Cardiac muscle cell (in vitro differentiated cells and primary cell): ENCODE measurements around the gene PRKCB. TPM values are rescaled to one million over a fixed set of nuclear protein-coding genes. Genes with fewer than 3 reads are reported as not detected.

Source experiments
- DNase-seq, 2 donors: peaks; one replicate each; pipeline versions ENCODE4 v3.0.0 to v3.0.0-alpha.2; 2010 to 2017; ENCODE audit warnings: low read depth in 1 of 2, low spot score in 1 of 2
- H3K27ac ChIP-seq: fragments of 200-600 bp; sonication (generic); 2 replicates; pipeline ENCODE4 v1.5.1; 2016
- H3K27me3 ChIP-seq: fragments of 200-600 bp; sonication (generic); 2 replicates; pipeline ENCODE4 v1.6.0; 2016; ENCODE audit warnings: control low read depth
- H3K36me3 ChIP-seq: fragments of 200-600 bp; sonication (generic); 2 replicates; pipeline ENCODE4 v1.5.1; 2016; ENCODE audit warnings: control low read depth
- H3K4me1 ChIP-seq: fragments of 200-600 bp; sonication (generic); 2 replicates; pipeline ENCODE4 v1.8.1; 2017; ENCODE audit warnings: low read depth, mild to moderate bottlenecking, mixed run types
- H3K4me3 ChIP-seq: fragments of 200-600 bp; sonication (generic); 2 replicates; pipeline ENCODE4 v1.5.1; 2016; ENCODE audit warnings: mild to moderate bottlenecking
- H3K9me3 ChIP-seq: fragments of 200-600 bp; sonication (generic); 2 replicates; pipeline ENCODE4 v1.5.1; 2017; ENCODE audit warnings: low read depth, mild to moderate bottlenecking, control low read depth
- CTCF ChIP-seq: IDR thresholded peaks from 2 replicates; pipeline ENCODE4 v1.5.1; 2012; ENCODE audit warnings: low read depth, mild to moderate bottlenecking, low read length
- polyA plus RNA-seq: library from polyadenylated mRNA; unstranded; fragments of >200 nt; fragmentation: Nextera tagmentation; extraction: Ambion mirVana; gene quantifications from 2 replicates; pipeline ENCODE4 v1.2.1, GENCODE V29; 2016
- total RNA-seq: library from RNA; depleted of rRNA; stranded (reverse); fragments of >200 nt; gene quantifications from 2 replicates; pipeline ENCODE4 v1.2.3, GENCODE V29; 2016

PRKCB gene
- total and polyA plus RNA-seq, 2 experiments from 2014 or later = 0.66 to 1.5 TPM

- peaks cover 27% of the 10 kb centered on the region for H3K27me3 ChIP-seq
- DNase-seq = peak in 1 of 2 donors; percentile 12
- no peak overlapping the region for H3K4me3 ChIP-seq
- TF ChIP-seq CTCF = no peak
- H3K27ac ChIP-seq = no peak overlapping the region
- no peaks in the 10 kb centered on the region for H3K36me3 ChIP-seq
- H3K9me3 ChIP-seq = no peaks in the 10 kb centered on the region
- peaks cover 6% of the 10 kb centered on the region for H3K4me1 ChIP-seq
Observed at GRCh38 chr16:24198807-24199533, 363.2 kb downstream of the PRKCB start.

- Histone ChIP-seq H3K9me3 (no peaks in the 10 kb centered on the region), H3K27me3 (peaks cover 4% of the 10 kb centered on the region), H3K4me3 (no peak overlapping the region), H3K27ac (no peak overlapping the region), H3K4me1 (peaks cover 12% of the 10 kb centered on the region), H3K36me3 (no peaks in the 10 kb centered on the region)
- TF ChIP-seq CTCF = no peak
- no peak for DNase-seq
Observed at GRCh38 chr16:24203675-24204074, 367.9 kb downstream of the PRKCB start.

- TF ChIP-seq CTCF = no peak
- Histone ChIP-seq H3K27ac (no peak overlapping the region), H3K27me3 (peaks cover 4% of the 10 kb centered on the region), H3K4me1 (peaks cover 7% of the 10 kb centered on the region), H3K9me3 (no peaks in the 10 kb centered on the region), H3K36me3 (no peaks in the 10 kb centered on the region), H3K4me3 (no peak overlapping the region)
- no peak for DNase-seq
Observed at GRCh38 chr16:24204150-24204665, 368.4 kb downstream of the PRKCB start.

GRCh38 chr16:24206926-24207325, 371.1 kb downstream of the PRKCB start:
- no peak overlapping the region for H3K27ac ChIP-seq
- no peak for TF ChIP-seq CTCF
- no peaks in the 10 kb centered on the region for H3K9me3 ChIP-seq
- DNase-seq = no peak
- peaks cover 4% of the 10 kb centered on the region for H3K27me3 ChIP-seq
- H3K4me3 ChIP-seq = no peak overlapping the region
- H3K36me3 ChIP-seq = no peaks in the 10 kb centered on the region
- peaks cover 5% of the 10 kb centered on the region for H3K4me1 ChIP-seq

- H3K4me1 ChIP-seq = peaks cover 5% of the 10 kb centered on the region
- no peak overlapping the region for H3K4me3 ChIP-seq
- TF ChIP-seq CTCF = no peak
- DNase-seq = peak in 1 of 2 donors; percentile 89
- peaks cover 4% of the 10 kb centered on the region for H3K27me3 ChIP-seq
- no peak overlapping the region for H3K27ac ChIP-seq
- H3K36me3 ChIP-seq = no peaks in the 10 kb centered on the region
- no peaks in the 10 kb centered on the region for H3K9me3 ChIP-seq
Observed at GRCh38 chr16:24208710-24209109, 372.9 kb downstream of the PRKCB start.
